IMR-90 (cell line): ENCODE results near the gene UNC79.

Source experiments
- CEBPB ChIP-seq: IDR thresholded peaks from 2 replicates; pipeline ENCODE4 v1.6.1; 2012; ENCODE audit warnings: low read depth, low read length, improper control_type of control experiment
- CHD1 ChIP-seq: IDR thresholded peaks from 2 replicates; pipeline ENCODE4 v1.6.1; 2012; ENCODE audit warnings: low read depth, low read length, improper control_type of control experiment
- CTCF ChIP-seq: conservative IDR thresholded peaks from 2 replicates; pipeline ENCODE4 v1.5.1; 2012; ENCODE audit warnings: mild to moderate bottlenecking, low read depth, low read length, improper control_type of control experiment
- ELK1 ChIP-seq: fragments of 150-350 bp; IDR thresholded peaks from 2 replicates; pipeline ENCODE4 v1.6.1; 2016; ENCODE audit warnings: low read depth, mild to moderate bottlenecking, low read length, moderate library complexity, borderline replicate concordance
- MAFK ChIP-seq: IDR thresholded peaks from 2 replicates; pipeline ENCODE4 v1.6.1; 2012; ENCODE audit warnings: low read depth, low read length, improper control_type of control experiment
- MAZ ChIP-seq: IDR thresholded peaks from 2 replicates; pipeline ENCODE4 v1.6.1; 2012; ENCODE audit warnings: low read depth, mild to moderate bottlenecking, low read length, improper control_type of control experiment, moderate library complexity, borderline replicate concordance
- MXI1 ChIP-seq: IDR thresholded peaks from 2 replicates; pipeline ENCODE4 v1.6.1; 2012; ENCODE audit warnings: low read depth, mild to moderate bottlenecking, low read length, moderate library complexity, borderline replicate concordance
- NFE2L2 ChIP-seq: fragments of 150-350 bp; IDR thresholded peaks from 2 replicates; pipeline ENCODE4 v1.6.1; 2016; ENCODE audit warnings: low read depth, mild to moderate bottlenecking, low read length
- POLR2A ChIP-seq: IDR thresholded peaks from 2 replicates; pipeline ENCODE4 v1.6.1; 2012; ENCODE audit warnings: mild to moderate bottlenecking, low read depth, low read length
- RAD21 ChIP-seq: IDR thresholded peaks from 2 replicates; pipeline ENCODE4 v1.6.1; 2012; ENCODE audit warnings: low read length, improper control_type of control experiment
- RCOR1 ChIP-seq: IDR thresholded peaks from 2 replicates; pipeline ENCODE4 v1.6.1; 2012; ENCODE audit warnings: mild to moderate bottlenecking, low read length, improper control_type of control experiment; ENCODE audit not compliant: insufficient replicate concordance
- SMC3 ChIP-seq: fragments of 150-350 bp; IDR thresholded peaks from 2 replicates; pipeline ENCODE4 v1.6.1; 2016; ENCODE audit warnings: low read depth, mild to moderate bottlenecking, antibody characterized with exemption, low read length, moderate library complexity

GRCh38 chr14:93657875-93658274 lies 227.1 kb downstream of the UNC79 start:
- TF ChIP-seq CTCF (no peak), POLR2A (no peak), SMC3 (no peak), MXI1 (no peak), MAZ (no peak), RCOR1 (no peak), RAD21 (no peak), CEBPB (no peak), ELK1 (no peak), CHD1 (no peak), NFE2L2 (no peak), MAFK (no peak)
